ENCODE results near the gene ACTR6.
"Not testable (repeated sequence)": the region's sequence is repeated elsewhere in the genome, so short reads cannot be mapped to it uniquely, and the experiment has no call there.

Gene ACTR6

DNA sequence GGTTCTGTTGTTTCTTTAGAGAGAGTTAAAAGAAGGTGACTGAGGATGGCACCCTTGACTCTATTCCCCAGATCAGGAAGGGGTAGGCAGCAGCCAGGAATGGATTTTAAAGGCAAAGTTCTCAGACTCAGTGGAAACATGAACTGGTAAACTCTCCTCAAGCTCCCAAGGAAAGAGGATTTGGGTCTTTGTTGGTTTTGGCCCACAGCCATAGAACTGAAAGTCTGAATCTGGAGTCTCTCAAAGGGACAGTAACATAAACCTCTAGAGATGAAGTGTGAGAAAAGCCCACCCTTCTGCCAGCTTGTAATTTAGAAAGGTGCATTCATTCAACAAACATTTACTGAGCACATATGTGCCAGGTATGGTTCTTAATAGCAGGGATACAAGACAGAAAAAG, 29.4 kb upstream of the ACTR6 start:
- H3K4me2 ChIP-seq (ENCODE audit: low read length): no peak overlapping the region
- H3F3A ChIP-seq (ENCODE audit: insufficient read depth, low read length): no peaks in the 10 kb centered on the region
- H3K27me3 ChIP-seq (ENCODE audit: insufficient read depth, low read length): no peaks in the 10 kb centered on the region
- no peaks in the 10 kb centered on the region for H4K20me1 ChIP-seq (ENCODE audit: insufficient read depth, low read length)
- H3K9me3 ChIP-seq (ENCODE audit: low read length): no peaks in the 10 kb centered on the region
- H3K4me3 ChIP-seq (ENCODE audit: low read depth, low read length, poor library complexity, severe bottlenecking): no peak overlapping the region
- peaks cover 9% of the 10 kb centered on the region; the same call in 1 of the 2 replicates for H3K36me3 ChIP-seq (ENCODE audit: insufficient read depth, low read length)
- H3K9me2 ChIP-seq (ENCODE audit: low read depth, low read length): no peaks in the 10 kb centered on the region
- no peak overlapping the region for H3K9ac ChIP-seq (ENCODE audit: low read length)
- TF ChIP-seq CTCF (IDR thresholded peaks at IDR 0.05; ENCODE audit: low read length): no peak
- no peak for TF ChIP-seq EZH2 (IDR thresholded peaks at IDR 0.05; ENCODE audit: borderline replicate concordance, low read length)
- no peak overlapping the region for H2AFZ ChIP-seq (ENCODE audit: low read length)
- no peaks in the 10 kb centered on the region for H3K4me1 ChIP-seq (ENCODE audit: insufficient read depth, low read length, severe bottlenecking)
- H3K27ac ChIP-seq (ENCODE audit: low read depth, low read length, poor library complexity, severe bottlenecking): no peak overlapping the region
- no peaks in the 10 kb centered on the region for H3K79me2 ChIP-seq (ENCODE audit: insufficient read depth, low read length)

GRCh38 chr12:100173111-100173510, 27.5 kb upstream of the ACTR6 start:
- Histone ChIP-seq H3K9me2 (ENCODE audit: low read depth, low read length) (no peaks in the 10 kb centered on the region), H3K4me2 (ENCODE audit: low read length) (no peak overlapping the region), H3K4me1 (ENCODE audit: insufficient read depth, low read length, severe bottlenecking) (no peaks in the 10 kb centered on the region), H3K27me3 (ENCODE audit: insufficient read depth, low read length) (no peaks in the 10 kb centered on the region), H3K27ac (ENCODE audit: low read depth, low read length, poor library complexity, severe bottlenecking) (no peak overlapping the region), H3K79me2 (ENCODE audit: insufficient read depth, low read length) (no peaks in the 10 kb centered on the region), H2AFZ (ENCODE audit: low read length) (no peak overlapping the region), H3K9ac (ENCODE audit: low read length) (no peak overlapping the region), H3F3A (ENCODE audit: insufficient read depth, low read length) (no peaks in the 10 kb centered on the region), H3K9me3 (ENCODE audit: low read length) (no peaks in the 10 kb centered on the region), H3K4me3 (ENCODE audit: low read depth, low read length, poor library complexity, severe bottlenecking) (no peak overlapping the region), H3K36me3 (ENCODE audit: insufficient read depth, low read length) (peaks cover 12% of the 10 kb centered on the region), H4K20me1 (ENCODE audit: insufficient read depth, low read length) (no peaks in the 10 kb centered on the region)
- TF ChIP-seq EZH2 (IDR thresholded peaks at IDR 0.05; ENCODE audit: borderline replicate concordance, low read length): no peak
- TF ChIP-seq CTCF (IDR thresholded peaks at IDR 0.05; ENCODE audit: low read length): no peak

DNA sequence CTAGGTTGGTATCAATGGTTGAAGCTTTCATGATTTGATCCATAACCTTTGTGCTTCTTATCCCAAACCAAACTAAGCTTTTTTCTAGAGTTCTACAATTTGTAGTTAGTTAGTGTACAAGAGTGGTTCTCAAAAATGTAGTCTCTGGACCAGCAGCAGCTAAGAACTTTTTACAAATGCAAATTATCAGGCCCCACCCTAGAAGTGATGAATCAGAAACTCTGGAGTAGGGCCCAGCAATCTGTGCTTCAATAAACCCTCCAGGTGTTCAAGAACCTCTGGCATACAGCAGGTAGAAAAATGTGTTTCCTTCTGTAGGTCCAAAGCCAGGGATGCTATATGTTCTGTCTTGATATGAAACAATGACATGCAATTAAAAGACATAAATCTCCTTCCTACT, 26.1 kb upstream of the ACTR6 start:
- H3K4me2 ChIP-seq (ENCODE audit: low read length): no peak overlapping the region
- no peak for TF ChIP-seq EZH2 (IDR thresholded peaks at IDR 0.05; ENCODE audit: borderline replicate concordance, low read length)
- TF ChIP-seq CTCF (IDR thresholded peaks at IDR 0.05; ENCODE audit: low read length): no peak
- H3K36me3 ChIP-seq (ENCODE audit: insufficient read depth, low read length): peaks cover 12% of the 10 kb centered on the region
- H3F3A ChIP-seq (ENCODE audit: insufficient read depth, low read length): no peaks in the 10 kb centered on the region
- no peak overlapping the region for H2AFZ ChIP-seq (ENCODE audit: low read length)
- H3K9ac ChIP-seq (ENCODE audit: low read length): no peak overlapping the region
- H3K9me3 ChIP-seq (ENCODE audit: low read length): no peaks in the 10 kb centered on the region
- no peak overlapping the region for H3K27ac ChIP-seq (ENCODE audit: low read depth, low read length, poor library complexity, severe bottlenecking)
- H3K4me1 ChIP-seq (ENCODE audit: insufficient read depth, low read length, severe bottlenecking): no peaks in the 10 kb centered on the region
- no peaks in the 10 kb centered on the region for H3K9me2 ChIP-seq (ENCODE audit: low read depth, low read length)
- no peaks in the 10 kb centered on the region for H3K27me3 ChIP-seq (ENCODE audit: insufficient read depth, low read length)
- H3K79me2 ChIP-seq (ENCODE audit: insufficient read depth, low read length): no peaks in the 10 kb centered on the region
- no peaks in the 10 kb centered on the region for H4K20me1 ChIP-seq (ENCODE audit: insufficient read depth, low read length)
- no peak overlapping the region for H3K4me3 ChIP-seq (ENCODE audit: low read depth, low read length, poor library complexity, severe bottlenecking)

DNA sequence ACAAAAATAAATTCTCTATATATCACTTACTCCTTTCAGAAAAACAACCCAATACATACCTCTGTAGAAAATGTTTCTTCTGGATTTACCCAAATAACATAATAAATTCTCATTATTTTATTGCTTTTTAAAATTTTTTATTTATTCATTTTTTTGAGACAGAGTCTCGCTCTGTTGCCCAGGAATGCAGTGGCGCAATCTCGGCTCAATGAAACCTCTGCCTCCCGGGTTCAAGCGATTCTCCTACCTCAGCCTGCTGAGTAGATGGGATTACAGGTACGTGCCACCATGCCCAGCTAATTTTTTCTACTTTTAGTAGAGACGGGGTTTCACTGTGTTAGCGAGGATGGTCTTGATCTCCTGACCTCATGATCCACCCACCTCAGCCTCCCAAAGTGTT, 24.1 kb upstream of the ACTR6 start:
- H3K4me2 ChIP-seq (ENCODE audit: low read length); H3K9me2 ChIP-seq (ENCODE audit: low read depth, low read length); H2AFZ ChIP-seq (ENCODE audit: low read length); H3K9me3 ChIP-seq (ENCODE audit: low read length); H3K4me1 ChIP-seq (ENCODE audit: insufficient read depth, low read length, severe bottlenecking); H3F3A ChIP-seq (ENCODE audit: insufficient read depth, low read length); H4K20me1 ChIP-seq (ENCODE audit: insufficient read depth, low read length); H3K79me2 ChIP-seq (ENCODE audit: insufficient read depth, low read length); H3K27ac ChIP-seq (ENCODE audit: low read depth, low read length, poor library complexity, severe bottlenecking); H3K4me3 ChIP-seq (ENCODE audit: low read depth, low read length, poor library complexity, severe bottlenecking); H3K9ac ChIP-seq (ENCODE audit: low read length); H3K27me3 ChIP-seq (ENCODE audit: insufficient read depth, low read length): not testable (repeated sequence)
- H3K36me3 ChIP-seq (ENCODE audit: insufficient read depth, low read length): peaks cover 23% of the 10 kb centered on the region
